ENCODE measurements around the gene SGK1.

SGK1 gene

DNA sequence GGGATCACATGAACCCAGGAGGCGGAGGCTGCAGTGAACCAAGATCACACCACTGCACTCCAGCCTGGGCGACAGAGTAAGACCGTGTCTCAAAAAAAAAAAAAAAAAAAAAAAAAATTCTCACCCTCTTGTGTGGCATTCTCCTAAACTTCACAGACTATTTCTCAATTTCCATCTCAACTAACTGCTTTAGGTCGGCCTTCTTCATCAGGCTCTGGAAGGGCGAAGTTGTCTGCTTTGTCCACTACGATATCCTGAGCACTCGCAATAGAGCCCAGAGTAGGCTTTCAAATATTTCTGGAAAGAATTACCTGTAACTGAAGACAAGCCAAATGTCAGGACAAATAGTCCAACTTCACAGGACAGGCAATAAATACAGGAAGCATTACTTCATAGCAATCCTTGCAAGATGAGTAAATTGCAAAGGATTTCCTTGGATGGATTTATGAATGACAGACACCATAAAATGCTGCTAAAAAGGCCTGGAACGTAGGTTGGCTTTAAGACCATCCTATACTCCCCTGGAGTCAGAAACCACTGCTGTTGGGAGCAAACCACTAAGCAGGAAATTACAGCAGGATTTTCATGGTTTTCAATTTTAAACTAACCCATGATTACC is 149.2 kb downstream of the SGK1 start:
- Histone ChIP-seq H3K4me1 (ENCODE audit: insufficient read depth, poor library complexity, severe bottlenecking) (peaks cover 42% of the 10 kb centered on the region), H3K36me3 (ENCODE audit: low read depth) (peaks cover 49% of the 10 kb centered on the region), H3K9me3 (ENCODE audit: severe bottlenecking) (no peaks in the 10 kb centered on the region), H3K27me3 (ENCODE audit: insufficient read depth, poor library complexity, severe bottlenecking) (no peaks in the 10 kb centered on the region), H3K4me3 (ENCODE audit: severe bottlenecking) (no peak overlapping the region), H3K27ac (ENCODE audit: poor library complexity, severe bottlenecking) (peak overlapping the region; percentile 91)
- ATAC-seq (ENCODE audit: low read depth) (peak; percentile 18; the same call in 1 of the 3 replicates), DNase-seq (ENCODE audit: low spot score) (no peak)
- TF ChIP-seq, protein P1, sequence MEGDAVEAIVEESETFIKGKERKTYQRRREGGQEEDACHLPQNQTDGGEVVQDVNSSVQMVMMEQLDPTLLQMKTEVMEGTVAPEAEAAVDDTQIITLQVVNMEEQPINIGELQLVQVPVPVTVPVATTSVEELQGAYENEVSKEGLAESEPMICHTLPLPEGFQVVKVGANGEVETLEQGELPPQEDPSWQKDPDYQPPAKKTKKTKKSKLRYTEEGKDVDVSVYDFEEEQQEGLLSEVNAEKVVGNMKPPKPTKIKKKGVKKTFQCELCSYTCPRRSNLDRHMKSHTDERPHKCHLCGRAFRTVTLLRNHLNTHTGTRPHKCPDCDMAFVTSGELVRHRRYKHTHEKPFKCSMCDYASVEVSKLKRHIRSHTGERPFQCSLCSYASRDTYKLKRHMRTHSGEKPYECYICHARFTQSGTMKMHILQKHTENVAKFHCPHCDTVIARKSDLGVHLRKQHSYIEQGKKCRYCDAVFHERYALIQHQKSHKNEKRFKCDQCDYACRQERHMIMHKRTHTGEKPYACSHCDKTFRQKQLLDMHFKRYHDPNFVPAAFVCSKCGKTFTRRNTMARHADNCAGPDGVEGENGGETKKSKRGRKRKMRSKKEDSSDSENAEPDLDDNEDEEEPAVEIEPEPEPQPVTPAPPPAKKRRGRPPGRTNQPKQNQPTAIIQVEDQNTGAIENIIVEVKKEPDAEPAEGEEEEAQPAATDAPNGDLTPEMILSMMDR (IDR thresholded peaks at IDR 0.05; ENCODE audit: poor library complexity, severe bottlenecking) = no peak

DNA sequence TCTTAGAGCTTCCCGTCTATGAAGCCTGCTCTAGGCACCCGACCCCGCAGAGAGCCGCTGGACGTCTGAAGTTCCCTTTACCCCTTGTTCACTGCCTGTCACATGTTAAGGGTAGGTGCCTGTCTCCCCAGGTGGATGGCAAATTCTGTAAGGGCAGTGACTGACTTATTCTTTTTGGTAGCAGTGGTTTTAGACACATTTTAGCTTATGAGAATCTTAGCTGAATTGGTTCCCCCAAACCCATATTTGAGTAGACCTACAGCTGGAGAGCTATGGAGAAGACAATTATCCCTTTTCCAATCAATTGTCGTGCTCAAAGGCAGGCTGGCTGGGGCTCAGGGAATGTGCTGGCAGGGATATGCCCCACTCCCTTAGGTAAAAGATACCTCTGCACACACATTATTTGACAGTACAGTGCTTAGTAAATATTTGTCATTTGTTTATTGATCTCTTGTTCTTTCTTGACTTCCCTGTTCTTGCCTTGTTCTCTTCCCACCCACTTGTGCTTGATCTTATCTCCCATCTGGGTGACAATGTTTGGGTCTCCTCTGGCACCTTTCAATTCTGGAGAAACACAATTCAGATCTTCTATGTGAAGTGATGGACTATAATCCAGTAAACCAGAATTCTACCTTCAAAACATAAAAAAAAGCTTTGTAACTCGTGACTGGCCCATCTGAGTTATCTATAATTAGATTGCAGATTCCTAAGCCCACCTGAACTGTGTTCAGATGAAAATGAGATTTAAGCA is 151.2 kb downstream of the SGK1 start:
- H3K9me3 ChIP-seq (ENCODE audit: severe bottlenecking) = no peaks in the 10 kb centered on the region
- H3K4me1 ChIP-seq (ENCODE audit: insufficient read depth, poor library complexity, severe bottlenecking) = peaks cover 24% of the 10 kb centered on the region
- H3K27ac ChIP-seq (ENCODE audit: poor library complexity, severe bottlenecking) = no peak overlapping the region
- ATAC-seq (ENCODE audit: low read depth) (peak; percentile 15; the same call in 1 of the 3 replicates), DNase-seq (ENCODE audit: low spot score) (no peak)
- H3K27me3 ChIP-seq (ENCODE audit: insufficient read depth, poor library complexity, severe bottlenecking) = no peaks in the 10 kb centered on the region
- H3K36me3 ChIP-seq (ENCODE audit: low read depth) = peaks cover 29% of the 10 kb centered on the region
- H3K4me3 ChIP-seq (ENCODE audit: severe bottlenecking) = no peak overlapping the region
- TF ChIP-seq, protein P1 (IDR thresholded peaks at IDR 0.05; ENCODE audit: poor library complexity, severe bottlenecking) = no peak

DNA sequence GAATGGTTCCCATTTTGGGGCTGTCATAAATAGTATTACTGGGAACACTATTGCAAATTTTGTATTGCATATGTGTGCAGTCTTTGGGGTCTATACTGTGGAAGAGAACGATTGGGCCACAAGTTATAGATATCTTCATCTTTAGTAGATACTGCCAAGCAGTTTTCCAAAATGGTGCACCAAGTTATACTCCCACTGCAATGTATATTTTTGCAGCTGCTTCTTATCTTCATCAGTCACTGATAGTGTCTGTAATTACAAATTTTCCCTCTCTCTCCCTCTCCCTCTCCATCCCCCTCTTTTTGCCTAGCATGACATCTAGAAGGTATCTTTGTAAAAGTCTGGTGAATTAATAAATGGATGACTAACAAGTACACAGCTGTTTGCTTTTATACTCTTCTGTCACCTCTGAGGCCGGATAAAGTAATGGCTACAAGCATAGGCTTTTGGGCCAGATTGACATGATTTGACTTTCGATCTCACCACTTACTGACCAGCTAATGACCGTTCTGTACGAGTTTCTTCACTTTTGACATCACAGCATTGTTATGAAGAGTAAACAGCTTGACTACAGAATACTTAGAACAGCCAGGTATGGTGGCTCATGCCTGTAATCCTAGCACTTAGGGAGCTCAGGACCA is 152.2 kb downstream of the SGK1 start:
- DNase-seq (ENCODE audit: low spot score) (no peak), ATAC-seq (ENCODE audit: low read depth) (no peak)
- no peak overlapping the region for H3K27ac ChIP-seq (ENCODE audit: poor library complexity, severe bottlenecking)
- H3K9me3 ChIP-seq (ENCODE audit: severe bottlenecking) = no peaks in the 10 kb centered on the region
- H3K36me3 ChIP-seq (ENCODE audit: low read depth) = peaks cover 19% of the 10 kb centered on the region
- TF ChIP-seq, protein P1 (IDR thresholded peaks at IDR 0.05; ENCODE audit: poor library complexity, severe bottlenecking) = no peak
- H3K4me3 ChIP-seq (ENCODE audit: severe bottlenecking) = no peak overlapping the region
- peaks cover 25% of the 10 kb centered on the region for H3K4me1 ChIP-seq (ENCODE audit: insufficient read depth, poor library complexity, severe bottlenecking)
- H3K27me3 ChIP-seq (ENCODE audit: insufficient read depth, poor library complexity, severe bottlenecking) = no peaks in the 10 kb centered on the region

DNA sequence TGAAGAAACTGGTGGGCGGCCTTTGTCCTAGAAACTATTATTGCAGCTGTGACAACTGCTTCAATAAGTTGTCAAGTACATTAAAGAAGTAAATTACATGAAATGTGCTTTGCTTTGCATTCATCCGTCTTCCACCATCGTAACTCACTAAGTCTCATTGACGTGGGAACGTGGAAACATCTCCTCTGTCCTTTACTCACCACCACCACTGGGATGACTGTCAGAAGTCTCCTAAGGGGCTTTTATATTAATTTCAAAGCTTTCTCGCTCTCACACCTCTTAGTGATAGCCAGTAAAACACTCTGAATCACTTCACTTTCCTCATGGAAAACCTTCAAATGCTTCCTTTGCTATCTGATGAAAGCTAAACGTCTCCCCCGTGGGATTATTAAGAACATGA is 153.6 kb downstream of the SGK1 start:
- Histone ChIP-seq H3K9me3 (ENCODE audit: severe bottlenecking) (no peaks in the 10 kb centered on the region), H3K4me1 (ENCODE audit: insufficient read depth, poor library complexity, severe bottlenecking) (peaks cover 16% of the 10 kb centered on the region), H3K4me3 (ENCODE audit: severe bottlenecking) (no peak overlapping the region), H3K27me3 (ENCODE audit: insufficient read depth, poor library complexity, severe bottlenecking) (no peaks in the 10 kb centered on the region), H3K27ac (ENCODE audit: poor library complexity, severe bottlenecking) (no peak overlapping the region), H3K36me3 (ENCODE audit: low read depth) (peaks cover 6% of the 10 kb centered on the region)
- DNase-seq (ENCODE audit: low spot score) (no peak), ATAC-seq (ENCODE audit: low read depth) (no peak)
- TF ChIP-seq, protein P1 (IDR thresholded peaks at IDR 0.05; ENCODE audit: poor library complexity, severe bottlenecking) = no peak

Measured in RWPE2 (cell line).